Caco-2 (cell line): ENCODE results near the gene NWD2. TPM values are rescaled to one million over a fixed set of nuclear protein-coding genes. Genes with fewer than 3 reads are reported as not detected.

Experiments
- BruUV-seq: library from RNA; stranded (reverse); fragments of 400-500 nt; replicated peaks from 2 replicates; lab custom pipeline; 2021; lab: Mats Ljungman, UMichigan
- CTCF ChIA-PET: fragments of 300-600 bp; sonication (Branson Sonifier 250); formaldehyde crosslinking; loops from one replicate; lab custom pipeline; 2022; ENCODE audit warnings: antibody characterized with exemption; lab: Charles Lee
- POLR2A ChIA-PET: fragments of 300-600 bp; sonication (Branson Sonifier 250); formaldehyde crosslinking; loops from one replicate; lab custom pipeline; 2022; ENCODE audit warnings: antibody characterized with exemption; lab: Charles Lee
- DNase-seq, 2 experiments: peaks; one replicate each; pipeline versions ENCODE4 v3.0.0 to v3.0.0-alpha.2; 2020 to 2022
- H3K27me3 ChIP-seq: replicated peaks from 2 replicates; pipeline ENCODE4 v1.6.0; 2011; ENCODE audit warnings: low read length; ENCODE audit not compliant: control insufficient read depth, insufficient read depth
- H3K36me3 ChIP-seq: 2 replicates; pipeline ENCODE4 v1.5.1; 2011; ENCODE audit warnings: low read length; ENCODE audit not compliant: control insufficient read depth, insufficient read depth
- H3K4me1 ChIP-seq: fragments of 250-450 bp; sonication (Bioruptor Pico); 2 replicates; pipeline ENCODE4 v1.5.1; 2020; ENCODE audit warnings: mild to moderate bottlenecking
- H3K4me3 ChIP-seq: 2 replicates; pipeline ENCODE4 v1.5.1; 2011; ENCODE audit warnings: low read depth, mild to moderate bottlenecking, control low read depth, low read length
- H3K9me3 ChIP-seq: fragments of 250-450 bp; sonication (Bioruptor Pico); 2 replicates; pipeline ENCODE4 v1.5.1; 2020; ENCODE audit warnings: mild to moderate bottlenecking, moderate library complexity
- H3K27ac Mint-ChIP-seq: one replicate; pipeline ENCODE4 v1.8.0; 2022; ENCODE audit warnings: mixed read lengths; ENCODE audit not compliant: unreplicated experiment
- H3K27me3 Mint-ChIP-seq: one replicate; pipeline ENCODE4 v1.8.0; 2022; ENCODE audit warnings: mixed read lengths; ENCODE audit not compliant: insufficient read depth, unreplicated experiment
- H3K36me3 Mint-ChIP-seq: one replicate; pipeline ENCODE4 v1.8.0; 2022; ENCODE audit warnings: mild to moderate bottlenecking, mixed read lengths; ENCODE audit not compliant: insufficient read depth, unreplicated experiment
- H3K4me1 Mint-ChIP-seq: one replicate; pipeline ENCODE4 v1.8.0; 2022; ENCODE audit warnings: low read depth, mixed read lengths; ENCODE audit not compliant: unreplicated experiment
- H3K4me3 Mint-ChIP-seq: one replicate; pipeline ENCODE4 v1.8.0; 2022; ENCODE audit warnings: mild to moderate bottlenecking, moderate library complexity, mixed read lengths; ENCODE audit not compliant: unreplicated experiment
- H3K9me3 Mint-ChIP-seq: one replicate; pipeline ENCODE4 v1.8.0; 2022; ENCODE audit warnings: mixed read lengths; ENCODE audit not compliant: unreplicated experiment
- intact Hi-C: fragments of 100-400 bp; cut with micrococcal nuclease; formaldehyde crosslinking; loops from one replicate; pipeline ENCODE4 v1.10.0; 2022; ENCODE audit not compliant: unreplicated experiment
- total RNA-seq: library from RNA; stranded (reverse); gene quantifications from 2 replicates; pipeline ENCODE4 v1.2.3, GENCODE V29; 2022
- TF ChIP-seq, protein P1 (sequence below), 2 experiments: fragments of 200-600 bp in 1 of 2; IDR thresholded peaks; 1 replicate in 1 of 2; 2 replicates in 1 of 2; pipeline versions ENCODE4 v1.5.1 to v1.8.0; 2011 to 2022; ENCODE audit warnings: antibody characterized with exemption in 1 of 2, control low read depth in 1 of 2, inconsistent platforms in 1 of 2, low read depth in 1 of 2, low read length in 1 of 2, mild to moderate bottlenecking in 1 of 2, moderate library complexity in 1 of 2; ENCODE audit not compliant: insufficient read depth in 1 of 2, severe bottlenecking in 1 of 2, unreplicated experiment in 1 of 2

Gene NWD2
- total RNA-seq, 1 experiment from 2014 or later: not detected

DNA sequence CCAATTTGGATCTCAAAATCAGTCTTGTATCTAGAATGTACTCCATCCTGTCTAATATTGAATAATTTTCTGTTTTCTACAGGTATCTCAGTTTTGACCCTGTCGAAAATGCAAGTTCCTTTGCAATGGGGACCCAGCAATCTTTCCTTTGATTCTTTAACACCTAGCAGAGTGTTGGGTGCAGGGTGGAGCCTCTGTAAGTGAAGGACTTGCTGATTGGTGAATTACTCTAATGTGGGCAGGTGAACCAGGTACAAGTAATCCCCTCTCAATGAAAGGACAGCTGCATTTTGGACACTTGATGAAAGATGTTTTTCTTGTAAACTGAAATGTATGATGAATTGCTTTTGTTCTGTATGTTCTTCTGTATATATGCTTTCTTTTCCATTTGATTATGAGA, 54.9 kb downstream of the NWD2 start:
- Mint-ChIP-seq H3K27me3 (peaks cover 10% of the 10 kb centered on the region), H3K4me1 (no peaks in the 10 kb centered on the region), H3K27ac (no peak overlapping the region), H3K36me3 (no peaks in the 10 kb centered on the region), H3K9me3 (no peaks in the 10 kb centered on the region), H3K4me3 (no peak overlapping the region)
- intact Hi-C loops: no loop called here
- DNase-seq: no peak
- Histone ChIP-seq H3K4me3 (no peak overlapping the region), H3K4me1 (no peaks in the 10 kb centered on the region), H3K36me3 (no peaks in the 10 kb centered on the region), H3K27me3 (no peaks in the 10 kb centered on the region), H3K9me3 (peaks cover 4% of the 10 kb centered on the region)
- POLR2A ChIA-PET: no interaction called here
- TF ChIP-seq, protein P1, sequence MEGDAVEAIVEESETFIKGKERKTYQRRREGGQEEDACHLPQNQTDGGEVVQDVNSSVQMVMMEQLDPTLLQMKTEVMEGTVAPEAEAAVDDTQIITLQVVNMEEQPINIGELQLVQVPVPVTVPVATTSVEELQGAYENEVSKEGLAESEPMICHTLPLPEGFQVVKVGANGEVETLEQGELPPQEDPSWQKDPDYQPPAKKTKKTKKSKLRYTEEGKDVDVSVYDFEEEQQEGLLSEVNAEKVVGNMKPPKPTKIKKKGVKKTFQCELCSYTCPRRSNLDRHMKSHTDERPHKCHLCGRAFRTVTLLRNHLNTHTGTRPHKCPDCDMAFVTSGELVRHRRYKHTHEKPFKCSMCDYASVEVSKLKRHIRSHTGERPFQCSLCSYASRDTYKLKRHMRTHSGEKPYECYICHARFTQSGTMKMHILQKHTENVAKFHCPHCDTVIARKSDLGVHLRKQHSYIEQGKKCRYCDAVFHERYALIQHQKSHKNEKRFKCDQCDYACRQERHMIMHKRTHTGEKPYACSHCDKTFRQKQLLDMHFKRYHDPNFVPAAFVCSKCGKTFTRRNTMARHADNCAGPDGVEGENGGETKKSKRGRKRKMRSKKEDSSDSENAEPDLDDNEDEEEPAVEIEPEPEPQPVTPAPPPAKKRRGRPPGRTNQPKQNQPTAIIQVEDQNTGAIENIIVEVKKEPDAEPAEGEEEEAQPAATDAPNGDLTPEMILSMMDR (IDR thresholded peaks at IDR 0.05; ENCODE audit: insufficient read depth in 1 of 2, low read depth in 1 of 2, low read length in 1 of 2, severe bottlenecking in 1 of 2, unreplicated experiment in 1 of 2): no peak
- BruUV-seq: no TSS peak
- CTCF ChIA-PET: no interaction called here

DNA sequence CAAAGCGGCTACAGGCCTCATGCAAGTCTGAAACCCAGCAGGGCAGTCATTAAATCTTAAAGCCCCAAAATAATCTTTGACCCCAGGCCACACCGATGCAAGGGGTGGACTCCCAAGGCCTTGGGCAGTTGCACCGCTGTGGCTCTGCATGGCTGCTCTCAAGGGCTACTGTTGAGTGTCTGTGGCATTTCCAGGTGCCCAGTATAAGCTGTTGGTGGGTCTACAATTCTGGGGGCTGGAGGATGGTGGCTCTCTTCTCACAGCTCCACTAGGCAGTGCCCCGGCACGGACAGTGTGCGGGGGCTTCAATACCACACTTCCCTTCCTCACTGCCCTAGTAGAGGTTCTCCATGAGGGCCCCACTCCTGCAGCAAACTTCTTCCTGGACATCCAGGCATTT, 60.1 kb downstream of the NWD2 start:
- Mint-ChIP-seq H3K36me3 (no peaks in the 10 kb centered on the region), H3K4me3 (no peak overlapping the region), H3K9me3 (no peaks in the 10 kb centered on the region), H3K27ac (no peak overlapping the region), H3K4me1 (no peaks in the 10 kb centered on the region), H3K27me3 (peaks cover 5% of the 10 kb centered on the region)
- no TSS peak for BruUV-seq
- TF ChIP-seq, protein P1 (IDR thresholded peaks at IDR 0.05; ENCODE audit: insufficient read depth in 1 of 2, low read depth in 1 of 2, low read length in 1 of 2, severe bottlenecking in 1 of 2, unreplicated experiment in 1 of 2): no peak
- H3K4me3 ChIP-seq: no peak overlapping the region
- no peaks in the 10 kb centered on the region for H3K4me1 ChIP-seq
- ChIA-PET POLR2A (no interaction called here), CTCF (no interaction called here)
- no peaks in the 10 kb centered on the region for H3K27me3 ChIP-seq
- H3K36me3 ChIP-seq: no peaks in the 10 kb centered on the region
- peaks cover 7% of the 10 kb centered on the region for H3K9me3 ChIP-seq
- no peak for DNase-seq
- intact Hi-C loops: no loop called here

DNA sequence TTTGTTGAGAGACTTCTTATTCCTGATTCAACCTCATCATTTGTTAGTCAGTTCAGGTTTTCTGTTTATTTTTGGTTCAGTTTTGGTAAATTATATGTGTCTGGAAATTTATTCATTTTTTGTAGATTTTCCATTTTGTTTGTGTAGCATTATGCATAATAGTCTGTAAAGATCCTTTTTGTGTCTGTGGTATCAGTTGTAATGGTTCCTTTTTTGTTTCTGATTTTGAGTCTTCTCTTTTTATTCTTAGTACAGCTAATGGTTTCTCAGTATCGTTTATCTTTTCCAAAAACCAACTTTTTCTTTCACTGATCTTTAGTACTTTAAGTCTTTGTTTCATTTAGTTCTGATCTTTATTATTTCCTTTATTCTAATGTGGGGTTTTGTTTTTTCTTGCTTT, 61.4 kb downstream of the NWD2 start:
- no TSS peak for BruUV-seq
- TF ChIP-seq, protein P1 (IDR thresholded peaks at IDR 0.05; ENCODE audit: insufficient read depth in 1 of 2, low read depth in 1 of 2, low read length in 1 of 2, severe bottlenecking in 1 of 2, unreplicated experiment in 1 of 2): no peak
- intact Hi-C loops: no loop called here

More for the DNA sequence above, 61.4 kb downstream of the NWD2 start:
- peaks cover 7% of the 10 kb centered on the region for H3K9me3 ChIP-seq
- no peaks in the 10 kb centered on the region for H3K4me1 Mint-ChIP-seq
- ChIA-PET CTCF (no interaction called here), POLR2A (no interaction called here)
- H3K4me1 ChIP-seq: no peaks in the 10 kb centered on the region
- no peak for DNase-seq
- no peaks in the 10 kb centered on the region for H3K36me3 Mint-ChIP-seq
- H3K36me3 ChIP-seq: no peaks in the 10 kb centered on the region
- no peaks in the 10 kb centered on the region for H3K9me3 Mint-ChIP-seq
- no peak overlapping the region for H3K4me3 Mint-ChIP-seq
- H3K27ac Mint-ChIP-seq: no peak overlapping the region
- H3K4me3 ChIP-seq: no peak overlapping the region
- peaks cover 5% of the 10 kb centered on the region for H3K27me3 Mint-ChIP-seq
- no peaks in the 10 kb centered on the region for H3K27me3 ChIP-seq
